CD4-positive, alpha-beta T cell treated with Interleukin-12 subunit alpha and Interleukin-12 subunit beta, for 1 hour (primary cell): ENCODE data around the gene OR56B1.
"Not testable (repeated sequence)": the region's sequence is repeated elsewhere in the genome, so short reads cannot be mapped to it uniquely, and the experiment has no call there.

Source experiments
- DNase-seq: peaks from one replicate; pipeline ENCODE4 v3.0.0-alpha.2; 2020

OR56B1 gene

GRCh38 chr11:5736396-5736795 lies at the start of gene OR56B1:
TSS of gene OR56B1 (plus strand) at chr11:5736448. CDS start at chr11:5736517, 69 bp downstream.
- no peak for DNase-seq

- DNase-seq = no peak
Observed at GRCh38 chr11:5688482-5688881, 47.8 kb upstream of the OR56B1 start.

GRCh38 chr11:5689551-5689983 lies 46.7 kb upstream of the OR56B1 start, which contains the start of gene TRIM22:
TSS of gene TRIM22 (plus strand) at chr11:5689790. CDS start at chr11:5696233, 6,443 bp downstream.
- DNase-seq = peak; percentile 72

- DNase-seq = no peak
Observed at GRCh38 chr11:5690216-5690615, 46.0 kb upstream of the OR56B1 start.

GRCh38 chr11:5690736-5691135 lies 45.5 kb upstream of the OR56B1 start:
- DNase-seq = no peak

DNA sequence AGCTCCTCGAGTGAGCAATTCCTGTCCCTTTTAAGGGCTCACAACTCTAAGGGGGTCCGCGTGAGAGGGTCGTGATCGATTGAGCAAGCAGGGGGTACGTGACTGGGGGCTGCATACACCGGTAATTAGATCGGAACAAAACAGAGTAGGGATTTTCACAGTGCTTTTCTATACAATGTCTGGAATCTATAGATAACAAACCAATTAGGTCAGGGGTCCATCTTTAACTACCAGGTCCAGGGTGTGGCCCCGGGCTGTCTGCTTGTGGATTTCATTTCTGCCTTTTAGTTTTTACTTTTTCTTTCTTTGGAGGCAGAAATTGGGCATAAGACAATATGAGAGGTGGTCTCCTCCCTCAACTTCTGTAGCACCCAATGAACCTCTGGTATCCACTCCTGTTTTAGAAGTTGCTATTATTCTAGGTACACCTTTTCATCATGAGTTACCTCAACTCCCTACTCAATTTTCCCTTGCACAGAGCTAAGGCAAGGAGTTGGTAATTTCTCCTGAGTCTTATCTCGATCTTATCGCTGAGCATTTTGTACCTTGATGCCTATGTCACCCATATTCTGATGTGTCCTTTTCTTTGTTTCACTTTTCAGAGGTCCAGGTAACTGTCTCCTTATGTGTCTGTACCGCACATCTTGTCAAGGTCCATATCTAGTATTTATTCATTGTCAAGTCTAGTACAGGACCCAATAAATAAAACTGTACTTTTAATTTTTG lies 44.8 kb upstream of the OR56B1 start:
- DNase-seq = not testable (repeated sequence)

DNA sequence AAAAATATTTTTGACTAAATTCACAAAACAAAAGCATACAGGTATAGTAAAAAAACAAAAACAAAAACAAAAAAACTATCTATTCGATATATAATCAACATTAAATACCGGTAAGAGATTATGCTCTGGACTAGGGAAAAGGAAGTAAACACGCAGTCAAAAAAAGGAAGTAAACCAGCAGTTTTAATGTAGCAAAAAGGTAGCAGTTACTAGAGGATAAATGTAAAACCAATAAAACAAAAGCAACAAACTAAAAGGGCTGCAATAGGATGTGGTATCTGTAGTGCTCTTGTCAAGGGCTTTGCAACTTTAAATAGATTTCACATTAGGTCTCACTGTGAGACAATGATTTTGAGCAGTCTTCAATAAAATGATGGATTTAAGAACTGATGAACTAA lies 44.3 kb upstream of the OR56B1 start:
- DNase-seq = peak; percentile 21

GRCh38 chr11:5694642-5695041 lies 41.6 kb upstream of the OR56B1 start:
- DNase-seq = no peak

DNA sequence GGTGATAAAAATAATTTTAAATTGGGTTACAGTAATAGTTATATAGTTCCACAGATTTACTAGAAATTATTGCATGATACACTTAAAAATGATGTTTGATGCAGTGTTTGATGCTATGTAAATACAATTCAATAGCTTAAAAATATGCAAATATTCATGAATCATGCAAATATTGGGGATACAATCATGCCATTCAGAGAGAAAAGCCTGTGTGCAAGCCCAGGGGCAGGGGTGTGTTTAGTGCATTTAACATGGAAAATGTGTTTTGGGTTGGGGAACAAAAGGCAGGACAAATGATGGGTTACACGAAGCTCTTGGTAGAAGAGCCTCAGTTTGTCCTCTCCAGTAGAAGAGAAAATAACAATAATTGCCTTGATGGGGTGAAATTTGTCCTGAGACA lies 40.7 kb upstream of the OR56B1 start:
- DNase-seq = no peak

GRCh38 chr11:5696210-5696609 lies 40.0 kb upstream of the OR56B1 start:
- DNase-seq = no peak

DNA sequence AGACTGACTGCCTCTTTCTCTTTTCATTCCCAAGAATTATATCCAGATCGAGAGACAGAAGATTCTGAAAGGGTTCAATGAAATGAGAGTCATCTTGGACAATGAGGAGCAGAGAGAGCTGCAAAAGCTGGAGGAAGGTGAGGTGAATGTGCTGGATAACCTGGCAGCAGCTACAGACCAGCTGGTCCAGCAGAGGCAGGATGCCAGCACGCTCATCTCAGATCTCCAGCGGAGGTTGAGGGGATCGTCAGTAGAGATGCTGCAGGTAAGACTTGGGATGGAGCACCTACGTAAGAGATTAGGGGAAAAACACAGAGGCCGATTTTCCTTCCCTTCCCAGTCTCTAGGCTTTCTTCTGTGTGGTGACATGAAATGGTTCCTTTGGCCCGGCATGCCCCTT lies 38.0 kb upstream of the OR56B1 start:
- DNase-seq = no peak

DNA sequence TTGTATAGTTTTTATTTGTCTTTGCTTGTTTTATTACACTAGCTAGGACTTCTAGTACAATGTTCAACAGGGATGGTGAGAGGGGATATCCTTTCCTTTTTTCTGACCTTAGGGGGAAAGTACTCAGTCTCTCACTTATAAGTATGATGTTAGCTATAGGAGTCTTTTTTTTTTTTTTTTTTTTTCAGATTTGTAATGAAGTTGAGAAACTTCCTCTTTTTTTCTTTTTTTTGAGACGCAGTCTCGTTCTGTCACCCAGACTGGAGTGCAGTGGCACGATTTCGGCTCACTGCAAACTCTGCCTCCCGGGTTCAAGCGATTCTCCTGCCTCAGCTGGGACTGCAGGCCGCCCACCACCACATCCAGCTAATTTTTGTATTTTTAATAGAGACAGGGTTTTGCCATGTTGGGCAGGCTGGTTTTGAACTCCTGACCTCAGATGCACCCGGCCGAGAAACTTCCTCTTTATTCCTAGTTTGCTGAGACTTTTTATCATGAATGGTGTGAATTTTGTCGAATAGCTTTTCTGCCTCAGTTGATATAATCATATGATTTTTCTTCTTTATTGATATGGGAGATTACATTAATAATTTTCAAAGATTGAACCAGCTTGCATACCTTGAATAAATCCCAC lies 35.7 kb upstream of the OR56B1 start:
- no peak for DNase-seq

DNA sequence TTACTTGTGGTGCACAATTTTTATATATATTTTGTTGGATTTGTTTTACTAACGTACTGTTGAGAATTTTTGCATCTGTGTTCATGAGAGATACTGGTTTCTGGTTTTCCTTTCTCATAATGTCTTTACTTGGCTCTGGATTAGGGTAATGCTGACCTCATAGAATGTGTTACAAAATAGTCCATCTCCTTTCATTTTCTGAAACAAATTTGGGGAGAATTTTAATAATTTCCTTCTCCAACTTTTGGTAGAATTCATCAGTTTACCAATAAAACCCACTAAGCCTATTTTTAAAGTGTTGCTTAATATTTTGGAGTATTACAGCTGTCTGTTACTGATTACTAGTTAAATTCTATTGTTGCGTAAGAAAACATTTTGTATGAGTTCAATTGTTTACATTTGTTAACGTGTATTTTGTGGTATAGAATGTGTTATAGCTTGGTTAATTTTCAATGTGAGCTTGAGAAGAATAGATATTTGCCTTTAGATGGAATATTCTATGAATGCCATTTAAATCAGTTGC lies 35.1 kb upstream of the OR56B1 start:
- DNase-seq = no peak

- DNase-seq = no peak
Observed at GRCh38 chr11:5703741-5704536, 32.3 kb upstream of the OR56B1 start.

GRCh38 chr11:5705688-5706087 lies 30.6 kb upstream of the OR56B1 start:
- DNase-seq = no peak

- peak; percentile 26 for DNase-seq
Observed at GRCh38 chr11:5712507-5712906, 23.7 kb upstream of the OR56B1 start.

DNA sequence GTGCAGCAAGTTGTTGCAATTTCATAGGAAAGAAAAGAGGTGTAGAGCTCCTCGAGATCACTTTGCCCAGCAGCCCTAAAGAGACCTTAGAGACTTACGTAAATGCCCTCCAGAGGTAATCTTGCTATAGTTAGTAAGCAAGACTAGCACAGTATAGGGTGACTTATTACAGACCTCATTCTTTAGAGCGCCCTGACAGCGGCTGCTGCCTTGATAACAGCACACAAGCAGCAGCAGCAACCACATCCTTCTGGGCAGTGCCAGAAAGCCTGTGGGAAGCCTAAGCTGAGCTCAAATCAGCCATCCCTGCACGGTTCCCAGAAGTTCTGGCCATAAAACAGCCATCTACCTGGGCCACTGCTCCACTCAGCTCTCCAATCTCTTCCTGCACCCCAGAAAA lies 22.6 kb upstream of the OR56B1 start:
- DNase-seq = no peak

- DNase-seq = not testable (repeated sequence)
Observed at GRCh38 chr11:5716518-5716917, 19.7 kb upstream of the OR56B1 start.

GRCh38 chr11:5719703-5720495 lies 16.3 kb upstream of the OR56B1 start:
- no peak for DNase-seq

GRCh38 chr11:5722622-5723021 lies 13.6 kb upstream of the OR56B1 start:
- DNase-seq = no peak

DNA sequence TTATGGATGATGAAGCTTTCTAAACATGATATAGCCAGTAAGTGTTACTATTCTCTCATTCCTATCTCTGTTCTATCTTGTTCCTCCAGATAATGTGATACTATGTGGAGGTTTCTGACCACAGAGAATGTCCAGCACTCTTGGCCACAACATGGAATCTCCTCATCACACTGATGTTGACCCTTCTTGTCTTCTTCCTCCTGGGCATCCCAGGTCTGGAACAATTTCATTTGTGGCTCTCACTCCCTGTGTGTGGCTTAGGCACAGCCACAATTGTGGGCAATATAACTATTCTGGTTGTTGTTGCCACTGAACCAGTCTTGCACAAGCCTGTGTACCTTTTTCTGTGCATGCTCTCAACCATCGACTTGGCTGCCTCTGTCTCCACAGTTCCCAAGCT lies 9.9 kb upstream of the OR56B1 start:
- DNase-seq = no peak

- no peak for DNase-seq
Observed at GRCh38 chr11:5727691-5728090, 8.6 kb upstream of the OR56B1 start.

DNA sequence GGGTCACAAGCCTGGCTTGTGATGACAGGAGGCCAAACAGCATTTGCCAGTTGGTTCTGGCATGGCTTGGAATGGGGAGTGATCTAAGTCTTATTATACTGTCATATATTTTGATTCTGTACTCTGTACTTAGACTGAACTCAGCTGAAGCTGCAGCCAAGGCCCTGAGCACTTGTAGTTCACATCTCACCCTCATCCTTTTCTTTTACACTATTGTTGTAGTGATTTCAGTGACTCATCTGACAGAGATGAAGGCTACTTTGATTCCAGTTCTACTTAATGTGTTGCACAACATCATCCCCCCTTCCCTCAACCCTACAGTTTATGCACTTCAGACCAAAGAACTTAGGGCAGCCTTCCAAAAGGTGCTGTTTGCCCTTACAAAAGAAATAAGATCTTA lies 843 bp downstream of the OR56B1 start:
- DNase-seq = no peak
